HG03175 (cell line): ENCODE results near the gene JOSD1.
"Not testable (repeated sequence)": the region's sequence is repeated elsewhere in the genome, so short reads cannot be mapped to it uniquely, and the experiment has no call there.

Experiments used
- ATAC-seq: cut with Tn5 transposase; IDR thresholded peaks from one replicate; pipeline ENCODE4 v1.9.1; 2021; ENCODE audit warnings: mild to moderate bottlenecking, moderate library complexity; ENCODE audit not compliant: unreplicated experiment

The JOSD1 gene

DNA sequence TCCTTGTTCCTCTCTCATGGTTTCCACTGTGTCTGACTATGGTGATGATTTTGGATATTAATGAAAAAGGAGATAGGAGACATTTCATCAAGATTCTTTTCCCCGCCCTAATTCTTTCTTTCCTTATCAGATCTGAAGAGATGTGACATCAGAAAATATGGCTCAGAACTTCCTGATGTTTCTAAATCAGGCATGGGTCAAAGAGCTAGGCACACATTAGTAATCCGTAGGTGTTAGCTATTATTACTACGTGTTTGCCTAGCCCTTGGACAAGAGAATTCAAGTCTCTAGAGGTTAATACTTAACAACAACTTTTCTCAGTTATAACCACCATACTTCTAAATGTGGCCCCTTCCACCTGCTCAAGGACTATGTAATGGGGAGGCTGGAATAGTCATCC, 5.8 kb downstream of the JOSD1 start:
- ATAC-seq: no peak

DNA sequence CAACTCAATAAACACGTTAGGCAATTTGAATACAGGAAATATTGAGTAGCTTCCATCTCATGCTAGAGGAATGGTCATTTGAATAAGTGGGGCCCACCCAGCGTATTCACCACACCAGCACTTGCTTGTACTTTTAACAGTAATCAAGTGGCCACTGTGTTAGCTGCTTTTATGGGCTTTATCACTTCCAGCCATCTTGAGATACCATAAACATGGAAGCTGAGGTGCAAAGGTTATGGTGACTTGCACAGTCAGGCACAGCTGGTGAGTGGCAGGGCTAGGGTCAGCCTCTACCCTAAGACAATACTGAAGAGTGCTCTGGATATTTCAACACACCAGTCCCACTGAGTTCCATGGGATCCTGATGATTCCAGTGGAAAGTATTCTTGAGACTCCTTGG, 6.7 kb downstream of the JOSD1 start:
- no peak for ATAC-seq

DNA sequence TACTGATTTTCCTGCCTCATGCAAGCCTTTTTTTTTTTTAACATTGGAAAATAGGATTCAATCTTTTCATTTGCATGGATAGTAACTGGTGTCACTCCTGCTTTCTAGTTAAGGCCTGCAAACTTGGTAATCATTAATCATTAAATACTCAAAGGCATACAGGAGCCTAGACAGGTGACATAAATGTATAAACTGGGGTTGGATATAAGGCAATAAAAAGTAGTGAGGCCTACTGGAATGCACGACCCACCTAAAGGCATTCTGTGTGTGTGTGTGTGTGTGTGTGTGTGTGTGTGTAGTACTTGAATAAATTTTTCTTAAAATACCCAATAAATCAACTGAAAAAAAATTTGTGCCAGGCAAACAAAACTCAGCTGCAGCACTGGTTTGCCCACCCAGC, 11.1 kb downstream of the JOSD1 start:
- no peak for ATAC-seq

DNA sequence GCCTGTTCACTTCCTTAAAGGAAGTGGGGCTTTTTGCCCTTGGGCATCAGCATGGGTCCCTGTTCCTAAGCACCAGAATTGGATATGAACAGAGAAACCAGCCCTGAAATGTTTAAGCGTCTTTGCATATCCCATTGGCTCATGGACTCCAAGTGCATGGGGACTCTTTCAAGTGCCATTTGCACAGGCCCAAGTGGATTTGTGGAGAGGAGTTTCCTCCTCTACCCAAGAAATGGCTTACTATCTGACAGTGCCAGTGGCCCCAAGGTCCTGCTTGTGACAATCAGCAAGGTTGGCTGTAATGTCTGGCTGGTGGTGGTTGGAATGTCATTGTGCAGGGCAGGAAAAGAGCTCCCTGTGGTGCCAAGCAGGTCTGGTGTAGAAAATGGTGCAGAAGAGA, 15.0 kb downstream of the JOSD1 start:
- ATAC-seq: no peak

DNA sequence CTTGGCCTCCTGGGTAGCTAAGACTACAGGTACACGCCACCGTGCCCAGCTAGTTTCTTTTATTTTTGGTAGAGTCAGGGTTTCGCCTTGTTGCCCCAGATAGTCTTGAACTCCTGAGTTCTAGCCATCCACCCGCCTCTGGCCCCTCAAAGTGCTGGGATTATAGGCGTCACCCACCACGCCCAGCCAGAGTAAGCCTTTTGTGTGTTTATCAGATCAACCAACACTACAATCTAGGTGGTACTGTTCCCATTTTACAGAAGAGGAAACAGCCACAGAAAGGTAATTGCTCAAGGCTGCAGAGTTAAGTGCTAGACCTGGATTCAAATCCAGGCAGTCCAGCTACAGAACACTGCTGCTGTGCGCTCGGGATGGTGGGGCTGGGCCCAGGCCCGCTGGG, 15.8 kb downstream of the JOSD1 start:
- no peak for ATAC-seq

DNA sequence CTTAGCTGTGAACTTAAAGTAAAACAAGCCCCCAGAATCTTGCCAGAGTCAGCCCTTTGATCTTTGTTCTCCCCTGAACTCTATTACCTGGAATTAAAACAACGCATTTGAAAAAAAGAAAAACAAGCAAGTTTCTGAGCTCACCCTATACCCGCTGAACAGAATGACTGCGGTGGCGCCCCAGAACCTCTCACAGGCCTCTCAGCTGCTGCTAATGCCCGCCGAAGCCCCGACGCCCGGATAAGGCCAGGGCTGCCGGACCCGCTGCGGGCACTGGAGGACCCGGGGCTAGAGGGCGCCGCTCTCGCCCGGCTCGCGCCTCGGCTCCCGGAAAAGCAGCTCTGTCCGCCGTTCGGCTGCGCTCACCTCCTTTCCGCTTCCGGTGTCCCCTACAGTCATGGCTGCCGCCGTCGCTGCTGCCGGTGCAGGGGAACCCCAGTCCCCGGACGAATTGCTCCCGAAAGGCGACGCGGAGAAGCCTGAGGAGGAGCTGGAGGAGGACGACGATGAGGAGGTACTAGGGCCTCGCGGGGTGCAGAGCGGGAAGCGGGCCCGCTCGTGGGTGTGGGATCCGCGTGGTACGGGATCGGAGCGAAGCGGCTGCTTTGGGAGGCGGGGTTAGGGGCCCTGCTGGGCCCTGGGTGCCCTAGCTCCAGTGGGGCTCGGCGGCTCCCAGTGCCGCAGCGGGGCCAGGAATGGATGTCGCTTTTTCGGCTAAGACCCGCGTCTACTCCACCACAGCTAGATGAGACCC, 19.0 kb downstream of the JOSD1 start, which contains the start of gene TOMM22:
Gene TOMM22, plus strand, starts transcription at position 376 of the 754 bp plus-strand sequence. Its CDS starts 22 bp downstream, at position 398.
- ATAC-seq: peak; percentile 95

DNA sequence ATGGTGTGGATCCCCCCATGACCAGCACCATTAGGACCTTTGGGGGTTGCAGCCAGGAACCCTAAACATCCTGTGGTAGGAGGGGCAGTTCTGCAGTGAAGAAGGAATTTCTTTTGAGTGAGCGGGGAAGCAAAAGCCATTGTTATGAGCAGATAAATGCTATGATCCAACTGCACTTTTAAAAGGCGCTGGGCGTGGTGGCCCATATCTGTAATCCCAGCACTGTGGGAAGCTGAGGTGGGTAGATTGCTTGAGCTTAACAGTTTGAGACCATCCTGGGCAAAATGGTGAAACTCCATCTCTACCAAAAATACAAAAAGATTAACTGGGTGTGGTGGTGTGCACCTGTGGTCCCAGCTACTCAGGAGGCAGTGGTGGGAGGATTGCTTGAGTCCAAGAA, 24.9 kb downstream of the JOSD1 start:
- ATAC-seq: no peak

DNA sequence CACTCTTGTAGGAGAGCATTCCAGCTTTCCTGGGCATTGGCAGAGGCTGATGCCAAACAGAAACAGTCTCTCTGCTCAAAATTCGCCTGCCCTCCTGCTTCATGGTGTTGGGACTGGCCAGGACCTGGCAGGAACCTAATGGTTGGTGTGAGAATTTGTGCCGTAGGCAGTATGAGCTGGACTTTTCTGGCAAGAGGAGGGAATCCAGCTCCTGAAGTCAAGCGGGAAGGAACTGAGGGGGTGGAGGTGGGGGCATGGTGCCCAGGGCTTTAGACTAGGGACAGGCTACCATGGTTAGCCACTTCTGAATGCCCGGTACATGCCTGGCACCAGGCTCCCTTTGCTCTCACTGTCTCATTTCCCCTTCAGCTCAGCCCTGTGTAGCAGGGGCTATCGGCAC, 25.9 kb downstream of the JOSD1 start:
- no peak for ATAC-seq

DNA sequence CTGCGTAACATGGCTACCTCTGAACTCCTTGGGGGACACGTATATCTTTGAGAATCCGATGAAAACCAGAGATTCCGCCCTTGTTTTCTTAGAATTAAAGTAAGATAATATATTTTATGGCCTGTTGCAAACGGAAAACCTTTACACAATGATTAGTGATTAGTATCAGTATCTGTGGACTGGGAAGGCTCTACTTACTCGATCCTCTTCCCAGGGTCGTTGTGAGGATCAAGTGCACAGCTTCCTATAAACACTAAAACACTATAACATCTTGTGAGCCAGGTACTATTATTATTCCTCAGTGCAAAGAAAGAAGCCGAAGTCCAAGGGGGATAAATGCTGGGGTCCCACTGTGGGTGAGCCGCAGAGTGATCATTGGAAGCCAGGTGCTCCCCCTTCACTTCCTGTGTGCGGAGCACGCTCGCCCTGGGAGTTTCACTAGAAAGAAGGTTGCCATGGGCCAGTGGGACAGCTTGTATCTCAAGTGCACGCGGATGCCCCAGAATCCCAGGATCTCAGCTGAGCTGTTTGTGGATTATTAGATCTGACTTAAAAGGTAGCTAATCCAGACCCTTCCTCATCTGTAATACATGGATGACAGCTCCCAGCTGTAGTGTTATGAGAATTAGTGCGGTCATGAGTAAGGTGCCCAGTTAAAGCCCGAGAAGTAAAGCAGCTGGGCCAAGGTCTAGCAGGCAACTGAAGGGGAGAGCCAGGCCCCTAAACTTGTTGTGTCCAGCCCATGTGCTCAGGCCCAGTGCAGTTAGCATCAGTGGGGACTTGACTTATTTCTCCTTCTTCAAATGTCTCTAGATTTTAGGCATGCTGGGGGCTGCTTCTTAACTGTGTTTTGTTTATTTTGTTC, 43.5 kb downstream of the JOSD1 start:
- peak; percentile 28 for ATAC-seq

DNA sequence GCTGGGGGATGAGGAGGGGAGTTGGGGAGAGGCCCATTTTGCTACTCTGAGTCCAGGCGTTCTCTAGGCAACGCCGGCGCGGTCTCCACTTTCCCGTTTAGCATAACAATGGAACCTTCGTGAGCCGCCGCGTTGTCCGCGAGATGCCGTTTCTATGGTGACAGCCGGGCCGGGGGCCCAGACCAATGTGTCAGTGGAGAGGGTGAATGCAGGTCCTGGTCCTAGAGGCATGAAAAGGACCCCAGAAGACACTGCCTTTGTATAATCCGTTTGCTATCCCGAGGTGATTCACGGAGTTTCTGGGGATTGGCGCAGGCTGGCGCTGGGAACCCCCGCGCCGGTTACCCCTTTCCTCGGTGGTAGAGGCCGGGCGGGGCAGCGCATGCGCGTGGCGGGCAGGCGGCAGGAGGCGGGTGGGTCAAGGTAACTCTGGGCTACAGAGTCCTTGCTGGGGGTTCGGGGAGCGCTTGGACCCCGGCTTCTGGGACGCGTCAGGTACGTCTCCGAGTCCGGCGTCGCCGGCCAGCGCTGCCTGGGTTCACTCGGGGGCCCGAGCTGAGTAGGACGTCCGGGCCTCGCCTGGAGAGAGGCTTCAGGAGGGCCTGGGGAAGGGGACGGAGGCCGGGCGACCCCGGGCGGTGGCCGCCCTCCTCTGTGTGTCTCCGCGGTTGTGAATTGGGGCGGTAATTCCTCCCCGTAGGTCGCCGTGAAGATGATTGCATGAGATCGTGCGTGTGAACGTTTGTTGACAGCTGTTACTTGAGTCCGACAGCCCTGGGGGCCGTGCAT, 44.3 kb downstream of the JOSD1 start, which contains the start of the genes CBY1 and FAM227A:
Gene CBY1, plus strand, starts transcription at position 383 of the 789 bp plus-strand sequence. CDS start 11,417 bp downstream, outside the sequence.
Gene FAM227A, minus strand, starts transcription at position 137 of the 789 bp plus-strand sequence. CDS start 6,224 bp downstream, outside the sequence.
- ATAC-seq: peak; percentile 81

DNA sequence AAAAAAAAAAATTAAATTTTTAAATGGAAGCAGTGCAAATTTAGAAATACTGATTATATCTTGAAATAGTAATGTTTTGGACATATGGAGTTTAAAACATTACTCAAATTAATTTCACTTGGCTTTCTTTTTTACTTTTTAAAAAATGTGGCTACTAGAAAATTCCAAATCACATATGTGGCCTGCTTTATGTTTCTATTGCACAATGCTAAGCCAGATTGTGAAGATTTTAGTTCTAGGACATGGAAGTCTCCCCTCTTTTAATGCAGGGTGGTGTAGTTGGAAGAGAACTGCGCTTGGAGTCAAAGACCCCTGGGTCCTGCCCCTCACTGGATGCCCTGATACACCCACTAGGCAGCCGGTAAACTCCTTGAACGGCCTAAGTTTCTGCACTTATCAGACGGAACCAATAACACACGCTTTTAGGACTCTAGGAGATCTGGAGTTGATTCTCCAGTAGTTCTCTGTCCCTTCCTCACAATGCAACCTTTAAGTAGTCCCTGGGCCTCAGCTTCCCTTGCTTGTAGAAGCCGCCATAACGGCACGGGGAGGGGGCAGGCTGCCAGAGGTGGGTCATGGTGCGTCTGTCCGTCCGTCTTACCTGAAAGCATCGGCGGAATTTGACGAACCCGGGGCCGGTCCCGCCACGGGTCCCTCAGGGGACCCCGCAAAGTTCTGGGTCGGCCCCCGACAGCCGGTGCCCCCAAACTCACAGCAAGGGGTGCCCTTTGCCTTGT, 45.1 kb downstream of the JOSD1 start:
- no peak for ATAC-seq

DNA sequence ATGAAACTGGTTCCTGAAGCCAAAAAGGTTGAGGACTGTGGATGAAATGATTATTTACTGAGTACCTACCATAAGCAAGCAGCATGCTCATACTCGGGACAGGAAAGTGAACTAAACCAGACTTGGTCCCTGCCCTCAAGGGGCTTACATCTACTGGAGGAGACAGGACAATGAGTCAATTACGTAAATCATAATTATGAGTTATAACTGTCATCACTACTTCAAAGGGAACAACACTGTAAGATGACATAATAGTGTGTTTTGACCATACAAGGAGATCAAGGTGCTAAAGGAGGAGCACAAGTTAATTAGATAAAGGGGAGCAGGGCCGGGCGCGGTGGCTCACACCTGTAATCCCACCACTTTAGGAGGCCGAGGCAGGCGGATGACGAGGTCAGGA, 47.0 kb downstream of the JOSD1 start:
- no peak for ATAC-seq

DNA sequence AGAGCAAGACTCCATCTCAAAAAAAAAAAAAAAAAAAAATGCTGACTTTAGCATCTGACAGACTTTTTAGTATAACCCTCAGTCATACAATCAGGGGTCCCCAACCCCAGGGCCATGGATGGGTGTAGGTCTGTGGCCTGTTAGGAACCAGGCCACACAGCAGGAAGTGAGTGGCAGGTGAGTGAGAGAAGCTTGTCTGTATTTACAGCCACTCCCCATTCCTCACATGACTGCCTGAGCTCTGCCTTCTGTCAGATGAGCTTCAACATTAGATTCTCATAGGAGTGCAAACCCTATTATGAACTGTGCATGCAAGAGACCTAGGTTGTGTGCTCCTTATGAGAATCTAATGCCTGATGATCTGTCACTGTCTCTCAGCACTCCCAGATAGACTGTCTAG, 47.9 kb downstream of the JOSD1 start:
- ATAC-seq: no peak

DNA sequence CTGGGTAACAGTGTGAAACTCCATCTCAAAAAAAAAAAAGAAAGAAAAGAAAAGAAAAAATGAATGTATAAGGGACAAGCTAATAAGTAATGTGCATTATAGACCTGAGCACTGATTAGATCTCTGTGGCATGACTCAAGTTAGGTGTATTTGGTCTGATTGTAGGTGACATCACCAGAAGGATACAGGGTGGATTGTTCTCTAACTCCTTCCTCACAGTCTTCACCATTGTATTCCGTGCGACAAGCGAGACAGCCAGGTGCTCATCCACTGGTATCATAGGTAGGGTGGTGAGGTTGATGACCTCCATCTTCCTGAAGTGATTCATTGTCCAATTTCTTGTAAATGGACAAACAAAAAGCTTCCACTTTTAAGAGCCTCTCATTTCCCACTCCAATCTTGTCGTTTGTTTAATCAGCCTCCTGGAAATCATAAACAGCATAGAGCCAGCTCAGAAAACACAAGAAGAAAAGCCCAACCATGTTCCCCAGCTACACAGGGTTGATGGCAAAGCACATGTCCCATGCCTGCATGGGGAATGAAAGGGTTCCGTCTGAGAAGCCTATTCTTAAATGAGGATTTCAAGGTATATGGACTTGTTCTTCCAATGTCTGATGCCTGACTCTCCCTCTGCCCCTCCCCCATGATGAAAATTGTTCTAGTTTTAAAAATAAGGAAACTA, 50.8 kb downstream of the JOSD1 start:
- ATAC-seq: no peak

DNA sequence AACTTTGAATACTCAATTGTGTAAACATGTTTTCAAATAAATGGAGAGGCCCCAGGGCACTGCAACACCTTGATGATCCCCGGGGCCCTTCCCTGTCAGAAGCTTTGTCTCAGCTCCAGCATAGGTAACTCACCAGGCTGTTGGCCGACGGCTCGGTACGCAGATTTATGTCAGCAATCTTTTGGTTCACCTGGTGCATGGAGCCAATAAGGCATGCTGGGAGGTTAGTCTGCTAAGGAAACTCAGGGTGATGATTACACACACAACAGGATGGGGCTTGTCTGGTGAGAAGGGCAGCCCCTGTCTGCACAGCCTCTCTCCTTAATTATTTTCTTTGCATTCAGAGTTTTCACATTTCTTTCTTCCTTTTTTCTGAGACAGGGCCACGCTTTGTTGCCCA, 55.3 kb downstream of the JOSD1 start:
- no peak for ATAC-seq

DNA sequence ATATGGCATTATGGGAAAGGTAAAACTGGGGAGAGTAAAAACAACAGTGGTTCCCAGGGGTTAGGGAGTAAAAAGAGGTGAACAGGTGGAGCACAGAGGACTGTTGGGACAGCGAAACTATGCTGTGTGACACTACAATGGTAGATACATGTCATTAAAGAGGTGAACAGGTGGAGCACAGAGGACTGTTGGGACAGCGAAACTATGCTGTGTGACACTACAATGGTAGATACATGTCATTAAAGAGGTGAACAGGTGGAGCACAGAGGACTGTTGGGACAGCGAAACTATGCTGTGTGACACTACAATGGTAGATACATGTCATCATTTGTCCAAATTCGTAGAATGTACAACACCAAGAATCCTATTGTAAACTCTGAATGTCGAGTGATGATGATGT, 56.5 kb downstream of the JOSD1 start:
- ATAC-seq: not testable (repeated sequence)

DNA sequence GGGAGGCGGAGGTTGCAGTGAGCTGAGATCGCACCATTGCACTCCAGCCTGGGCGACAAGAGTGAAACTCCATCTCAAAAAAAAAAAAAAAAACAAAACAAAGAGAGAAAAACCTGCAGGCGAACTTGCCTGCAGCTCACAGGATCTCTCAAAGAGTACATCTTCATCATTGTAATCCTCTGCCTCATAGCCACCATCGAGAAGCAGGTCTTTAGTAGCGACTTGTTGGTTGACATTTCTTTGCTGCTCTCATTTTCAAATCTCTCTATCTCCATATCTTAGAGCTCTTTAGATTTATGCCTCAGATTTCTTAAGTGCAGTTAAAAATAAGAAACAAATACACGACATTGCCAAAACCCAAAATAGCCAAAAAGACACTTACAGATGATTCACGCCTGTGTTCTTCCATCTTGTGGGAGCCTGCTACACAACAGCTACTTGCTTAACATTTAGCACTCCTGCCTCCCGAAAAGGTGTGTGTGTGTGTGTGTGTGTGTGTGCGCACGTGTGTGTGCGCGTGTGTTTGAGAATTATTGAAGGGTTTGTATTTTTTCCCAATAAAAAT, 59.2 kb downstream of the JOSD1 start:
- ATAC-seq: no peak

DNA sequence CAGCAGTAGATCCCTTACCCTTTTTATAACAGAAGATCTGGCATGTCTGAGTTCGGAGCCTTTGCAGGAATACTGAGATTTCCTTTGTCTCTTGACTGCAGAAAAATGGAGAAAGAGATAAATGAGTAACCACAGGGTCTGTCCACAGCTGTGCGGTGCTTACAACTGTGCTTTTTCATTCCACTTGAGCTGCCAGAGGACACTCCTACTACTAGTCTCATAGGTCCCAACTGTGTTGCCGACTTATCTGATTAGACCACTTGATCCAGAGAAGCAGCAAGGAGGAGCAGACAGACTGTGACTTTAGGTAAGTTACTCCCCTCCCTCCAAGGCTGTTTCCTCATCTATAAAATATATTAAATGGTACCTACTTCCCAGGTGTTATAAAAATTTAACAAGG, 62.0 kb downstream of the JOSD1 start:
- ATAC-seq: no peak

DNA sequence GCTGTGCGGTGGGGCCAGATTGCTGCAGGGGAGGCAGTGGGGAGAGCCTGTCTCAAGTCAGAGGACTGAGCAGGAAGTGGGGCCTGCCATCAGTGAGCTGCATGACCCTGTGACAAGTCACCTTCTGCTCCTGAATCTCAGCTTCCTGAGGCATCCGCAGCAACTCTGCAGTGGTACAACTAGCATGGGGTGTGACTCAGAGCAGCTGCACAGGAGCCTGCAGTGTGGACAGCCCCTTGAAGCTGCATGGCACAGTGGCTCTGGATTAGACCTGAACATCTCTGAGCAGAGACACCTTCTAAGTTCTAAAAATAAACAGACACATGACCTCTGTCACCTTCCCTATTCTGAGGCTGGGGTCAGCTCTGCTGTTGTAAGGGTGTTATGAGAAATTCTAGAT, 62.5 kb downstream of the JOSD1 start:
- ATAC-seq: no peak
